NCI-H345 (cell line): ENCODE results near the gene ATP11A.
"Not testable (repeated sequence)": the region's sequence is repeated elsewhere in the genome, so short reads cannot be mapped to it uniquely, and the experiment has no call there.

Experiments
- DNase-seq: peaks from one replicate; lab custom pipeline; 2025; lab: John Stamatoyannopoulos, UW

Gene ATP11A

DNA sequence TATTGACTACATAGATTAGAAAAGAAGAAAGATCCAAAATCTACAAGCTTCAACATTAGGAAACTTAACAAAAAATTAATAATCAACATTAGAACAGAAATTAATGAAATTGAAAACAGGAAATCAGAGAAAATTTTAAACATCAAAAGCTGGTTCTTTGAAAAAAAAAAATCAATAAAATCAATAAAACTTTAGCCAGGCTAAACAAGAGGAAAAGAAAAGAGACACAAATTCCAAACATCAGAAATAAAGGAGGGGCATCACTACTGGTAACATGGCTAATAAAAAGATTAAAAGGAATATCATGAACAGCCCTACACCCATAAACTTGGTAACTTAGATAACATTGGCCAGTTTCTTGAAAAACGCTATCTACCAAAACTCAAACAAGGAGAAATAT is 110.2 kb downstream of the ATP11A start:
- no peak for DNase-seq

DNA sequence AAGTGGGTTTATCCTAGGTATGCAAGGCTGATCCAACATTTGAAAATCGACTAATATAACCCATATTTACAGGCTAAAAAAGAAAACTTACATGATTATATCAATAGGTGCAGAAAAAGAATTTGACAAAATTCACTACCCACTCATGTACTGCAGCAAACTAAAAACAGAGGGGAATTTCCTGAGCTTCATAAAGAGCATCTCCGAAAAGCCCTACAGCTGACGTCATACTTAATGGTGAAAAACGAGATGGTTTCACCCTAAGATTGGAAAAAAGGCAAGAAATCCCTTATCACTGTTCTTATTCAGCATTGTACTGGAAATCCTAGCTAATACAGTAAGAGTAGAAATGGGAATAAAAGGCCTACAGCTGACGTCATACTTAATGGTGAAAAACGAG is 111.0 kb downstream of the ATP11A start:
- DNase-seq: not testable (repeated sequence)

DNA sequence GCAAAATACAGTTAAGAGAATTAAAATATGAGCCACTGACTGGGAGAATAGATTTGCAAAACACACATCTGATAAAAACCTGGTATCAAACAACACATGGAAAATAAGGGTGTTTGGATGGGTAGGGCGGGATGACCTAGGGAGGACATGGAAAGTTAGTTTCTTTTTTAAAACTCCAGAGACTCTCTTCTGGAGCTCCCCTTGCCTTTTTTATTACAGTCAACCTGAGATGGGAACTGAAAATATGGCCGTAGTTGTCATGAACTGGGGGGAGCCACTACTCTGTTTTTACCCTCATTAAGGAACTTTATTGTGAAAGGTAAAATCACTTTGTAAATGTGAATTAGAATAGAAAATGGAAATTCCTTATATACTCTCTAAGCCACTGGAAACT is 113.0 kb downstream of the ATP11A start:
- no peak for DNase-seq

DNA sequence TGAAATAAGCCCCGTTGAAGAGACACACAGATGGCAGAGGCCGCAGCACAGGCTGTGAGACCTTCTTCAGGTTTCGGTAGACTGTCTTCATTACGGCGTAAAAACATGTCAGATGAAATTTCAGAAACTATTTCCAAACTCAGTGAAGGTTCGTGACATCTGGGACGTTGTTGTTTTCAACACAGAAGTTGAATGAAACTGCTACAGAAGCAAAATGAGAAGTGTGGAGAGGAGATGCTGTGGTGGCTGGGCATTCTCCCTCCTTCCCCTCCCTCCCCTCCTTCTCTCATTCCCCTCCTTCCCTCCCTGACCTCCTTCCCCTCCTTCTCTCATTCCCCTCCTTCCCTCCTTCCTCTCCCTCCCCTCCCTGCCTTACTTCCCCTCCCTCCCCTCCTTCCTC is 113.6 kb downstream of the ATP11A start:
- DNase-seq: no peak

DNA sequence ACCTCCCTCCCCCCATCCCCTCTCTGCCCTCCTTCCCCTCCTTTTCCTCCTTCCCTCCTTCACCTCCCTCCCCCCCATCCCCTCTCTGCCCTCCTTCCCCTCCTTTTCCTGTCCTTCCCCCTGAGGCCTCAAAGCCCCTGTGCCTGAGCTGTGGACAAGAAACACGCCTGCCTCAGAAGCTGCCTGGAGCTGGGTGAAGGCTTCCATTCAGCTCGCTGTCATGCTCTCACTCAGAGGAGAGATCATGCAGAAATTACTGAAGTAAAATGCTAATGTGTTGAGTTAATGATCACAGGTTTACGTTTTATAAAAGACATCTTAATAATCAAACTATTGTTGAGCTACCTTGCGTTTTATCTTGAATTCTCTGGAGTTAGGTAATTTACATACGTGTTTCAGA is 114.5 kb downstream of the ATP11A start:
- DNase-seq: no peak

DNA sequence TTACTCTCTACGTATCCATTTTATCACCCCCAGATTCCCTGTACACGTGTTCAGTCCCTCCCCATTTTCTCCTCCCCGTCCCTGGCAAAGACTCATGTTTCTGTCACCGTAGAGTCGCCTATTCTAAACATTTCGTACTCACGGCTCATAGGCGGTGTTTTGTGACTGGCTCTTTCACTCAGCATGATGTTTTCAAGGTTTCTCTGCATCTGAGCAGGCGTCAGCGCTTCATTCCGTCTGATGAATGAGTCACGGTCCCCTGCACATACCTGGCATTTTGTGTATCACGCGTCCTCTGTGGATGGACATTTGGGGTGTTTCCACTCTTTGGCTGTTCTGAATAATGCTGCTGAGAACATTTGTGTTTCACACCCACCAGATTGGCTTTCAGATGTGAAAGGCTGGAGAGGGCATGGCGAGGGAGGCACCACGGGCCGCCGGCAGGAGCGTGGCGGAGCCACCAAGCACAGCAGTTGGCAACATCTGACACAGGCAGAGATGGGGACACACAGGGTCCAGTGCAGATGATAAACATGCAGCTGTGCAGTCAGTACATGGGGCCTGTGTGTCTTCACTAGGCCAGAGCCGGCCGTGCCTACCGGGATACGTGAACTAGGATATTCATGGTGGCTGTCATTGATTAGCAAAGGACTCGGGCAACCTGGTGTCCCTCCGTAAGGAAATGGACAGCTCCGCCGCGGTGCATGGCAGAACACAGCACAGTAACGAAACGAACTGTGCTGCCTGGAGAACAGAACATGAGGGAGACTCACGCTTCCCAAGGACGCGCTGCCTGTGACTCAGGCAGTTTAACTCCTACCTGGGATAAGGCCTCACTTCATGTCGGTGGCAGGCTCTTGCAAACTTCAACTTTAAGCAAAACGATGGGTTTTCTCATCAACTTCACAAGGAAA is 117.2 kb downstream of the ATP11A start:
- DNase-seq: no peak

DNA sequence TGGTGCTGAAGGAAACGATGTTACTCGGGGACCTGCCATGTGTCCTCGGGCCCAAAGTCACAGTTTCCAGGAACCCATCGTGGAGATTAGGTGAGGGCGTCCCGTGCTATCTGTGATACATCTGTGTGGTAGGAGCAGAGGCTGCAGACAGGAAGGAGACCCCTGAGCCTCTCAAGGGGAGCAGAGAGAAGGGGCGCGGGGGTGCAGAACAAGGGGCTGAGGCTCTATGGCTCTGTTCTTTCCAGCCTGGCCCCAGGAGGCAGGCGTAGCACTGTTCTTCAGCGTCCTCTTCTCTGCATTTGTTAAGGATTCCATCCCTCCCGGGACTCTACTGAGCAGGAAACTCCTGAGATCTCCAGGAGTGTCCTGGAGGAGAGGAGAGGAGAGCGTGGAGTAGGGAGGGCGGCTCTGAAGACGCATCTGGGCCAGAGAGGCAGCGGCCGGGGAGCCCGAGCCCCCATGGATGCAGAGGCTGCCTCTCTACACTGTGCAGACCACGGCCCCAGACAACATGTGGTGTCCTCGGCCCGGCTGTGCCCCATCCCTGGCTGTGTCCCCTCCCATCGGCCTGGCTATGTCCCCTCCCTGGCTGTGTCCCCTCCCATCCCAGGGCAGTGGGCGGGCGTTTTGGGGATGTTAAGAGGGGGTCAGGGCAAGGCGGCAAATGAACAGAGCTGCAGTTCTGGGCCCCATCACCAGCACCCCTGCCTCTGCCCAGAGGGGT is 118.0 kb downstream of the ATP11A start:
- DNase-seq: no peak

DNA sequence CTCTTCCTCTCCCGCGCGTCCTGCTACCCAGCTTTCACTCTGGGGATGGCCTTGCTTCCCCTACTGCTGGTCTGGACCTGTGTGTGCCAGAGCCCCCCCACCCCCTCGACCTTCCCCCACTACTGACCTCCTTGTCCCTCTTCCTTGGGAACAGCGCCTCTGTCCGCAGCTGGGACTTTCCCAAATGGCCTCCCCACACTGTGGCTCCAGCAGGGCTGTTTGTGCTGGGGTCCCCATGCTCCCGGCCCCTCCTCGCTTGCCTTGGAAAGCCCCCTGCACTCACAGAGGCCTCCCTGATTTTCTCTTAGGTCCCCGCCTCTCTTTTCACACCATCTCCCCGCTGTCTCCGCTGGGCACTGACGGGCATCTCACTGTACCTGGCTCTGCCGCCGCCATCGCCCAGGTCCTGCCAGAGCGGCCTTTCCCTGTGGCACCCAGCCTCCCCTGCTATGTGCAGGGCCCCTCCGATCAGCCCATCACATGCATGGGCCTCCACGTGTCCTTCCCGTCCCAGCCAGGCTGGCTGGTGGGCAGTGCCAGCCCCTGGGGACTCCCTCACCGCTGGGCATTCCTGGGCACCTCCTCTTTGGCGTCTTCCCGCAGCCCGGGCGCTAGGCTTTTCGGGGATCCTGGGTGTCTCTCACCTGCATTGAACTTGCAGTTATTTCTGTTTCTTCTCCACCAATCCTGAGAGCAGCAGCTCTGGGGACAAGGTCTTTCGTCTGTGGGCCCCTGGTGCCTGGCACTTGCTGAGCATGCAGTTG is 118.7 kb downstream of the ATP11A start:
- no peak for DNase-seq

DNA sequence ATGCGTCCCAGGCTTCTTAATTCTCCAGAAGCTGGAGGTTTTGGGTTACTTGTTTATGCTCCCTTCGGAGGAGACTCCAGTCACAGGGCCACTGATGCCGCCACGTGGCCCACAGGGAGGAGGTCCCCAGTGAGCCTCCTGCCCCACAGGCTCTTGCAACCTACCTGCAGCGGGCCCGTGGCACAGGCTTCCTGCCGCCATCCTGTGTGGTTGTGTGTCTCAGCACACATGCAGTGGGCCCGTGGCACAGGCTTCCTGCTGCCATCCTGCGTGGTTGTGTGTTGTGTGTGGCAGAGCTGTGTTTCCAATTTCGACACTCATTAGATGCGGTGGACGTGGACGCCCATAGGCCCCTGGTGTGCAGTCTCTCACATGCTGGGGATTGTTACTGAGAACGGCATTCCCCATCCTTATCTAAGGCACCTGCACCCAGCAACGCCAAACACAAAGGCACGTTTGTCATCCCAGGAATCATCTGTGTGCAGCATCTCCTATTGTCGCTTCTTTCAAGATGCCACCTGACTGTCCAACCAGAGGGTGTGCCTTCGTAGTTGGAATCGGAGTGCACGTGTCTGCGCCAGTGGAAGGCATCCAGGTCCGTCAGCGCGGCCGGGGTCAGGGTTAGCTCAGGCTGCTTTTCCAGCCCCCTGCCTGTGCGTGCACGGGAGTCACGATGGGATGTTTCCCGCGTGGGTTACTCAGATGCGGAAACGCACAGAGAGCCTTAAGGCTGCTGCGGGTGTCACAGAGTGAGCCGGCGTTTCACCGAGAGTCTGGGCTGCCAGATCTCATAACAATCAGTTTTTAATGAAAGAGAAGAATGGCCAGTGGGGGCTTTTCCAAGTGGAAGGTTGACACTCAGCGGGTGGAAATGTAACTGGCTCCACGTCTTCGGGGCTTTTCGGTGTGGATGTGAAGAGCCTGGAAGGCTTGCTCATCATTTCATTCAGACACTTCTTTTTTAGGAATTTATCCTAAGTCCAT is 119.8 kb downstream of the ATP11A start:
- no peak for DNase-seq

DNA sequence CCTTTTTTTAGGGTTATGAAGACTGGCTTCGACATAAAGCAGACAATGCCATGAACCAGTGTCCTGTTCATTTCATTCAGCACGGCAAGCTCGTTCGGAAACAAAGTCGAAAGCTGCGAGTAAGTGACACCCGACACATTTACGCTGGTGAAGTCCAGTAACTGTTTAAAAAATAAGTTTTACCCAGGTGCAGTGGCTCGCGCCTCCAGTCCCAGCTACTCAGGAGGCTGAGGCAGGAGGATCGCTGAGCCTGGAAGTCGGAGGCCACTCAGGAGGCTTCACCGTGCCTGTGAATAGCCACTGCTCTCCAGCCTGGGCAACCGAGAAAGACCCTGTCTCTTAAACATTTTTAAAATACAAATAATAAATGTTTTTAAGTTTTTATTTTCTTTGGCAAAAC is 120.8 kb downstream of the ATP11A start:
- no peak for DNase-seq

DNA sequence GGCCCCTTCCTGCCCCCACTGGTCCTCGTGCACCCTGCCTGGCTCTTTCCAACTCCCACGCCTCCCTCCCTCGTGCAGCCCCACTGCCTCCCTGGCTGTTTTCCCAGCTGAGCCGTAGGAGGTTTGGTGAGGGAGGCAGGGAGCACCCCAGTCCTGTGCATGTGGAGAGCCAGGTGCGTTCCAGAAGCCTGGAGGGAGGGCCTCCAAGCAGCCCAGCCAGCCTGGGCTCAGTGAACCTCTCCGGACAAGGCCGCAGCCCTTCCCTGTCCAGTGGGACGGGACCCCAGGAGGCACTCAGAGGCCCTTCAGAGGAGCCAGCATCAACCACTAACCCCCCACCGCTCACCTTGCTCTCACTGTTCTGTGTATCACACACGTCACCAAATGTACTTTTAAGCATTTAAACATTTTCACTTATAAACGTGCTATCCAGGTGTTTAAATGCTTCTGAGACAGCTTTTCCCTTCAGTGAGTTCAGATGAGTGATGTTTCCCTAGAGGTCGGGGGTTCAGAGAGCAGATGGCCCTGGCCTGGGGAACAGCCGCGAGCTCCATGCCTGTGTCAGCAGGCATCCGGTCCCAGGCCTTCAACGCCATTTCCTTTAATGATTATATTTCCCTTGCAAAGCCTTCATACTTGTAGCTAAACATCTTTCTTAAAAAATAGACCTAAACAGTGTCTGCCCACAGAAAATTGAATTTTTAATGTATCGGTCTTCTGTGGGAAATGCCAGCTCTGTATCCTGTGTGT is 122.6 kb downstream of the ATP11A start:
- DNase-seq: no peak

DNA sequence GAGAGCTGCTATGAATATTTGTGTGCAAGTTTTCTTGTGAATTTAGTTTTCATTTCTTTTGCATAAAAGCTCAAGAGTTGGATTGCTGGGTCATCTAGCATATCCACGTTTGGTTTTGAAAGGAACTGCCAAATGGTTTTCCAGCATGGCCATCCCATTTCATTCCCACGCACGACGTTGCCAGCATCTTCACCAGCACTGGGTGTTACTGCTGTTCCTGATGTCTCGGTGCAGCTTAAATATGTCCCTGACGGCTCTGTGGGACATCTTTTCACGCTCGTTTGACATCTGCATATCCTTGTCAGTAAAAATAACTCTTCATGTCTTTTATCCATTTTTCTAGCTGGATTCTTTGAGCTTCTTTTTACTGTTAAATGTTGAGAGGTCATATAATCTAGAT is 123.7 kb downstream of the ATP11A start:
- DNase-seq: no peak

DNA sequence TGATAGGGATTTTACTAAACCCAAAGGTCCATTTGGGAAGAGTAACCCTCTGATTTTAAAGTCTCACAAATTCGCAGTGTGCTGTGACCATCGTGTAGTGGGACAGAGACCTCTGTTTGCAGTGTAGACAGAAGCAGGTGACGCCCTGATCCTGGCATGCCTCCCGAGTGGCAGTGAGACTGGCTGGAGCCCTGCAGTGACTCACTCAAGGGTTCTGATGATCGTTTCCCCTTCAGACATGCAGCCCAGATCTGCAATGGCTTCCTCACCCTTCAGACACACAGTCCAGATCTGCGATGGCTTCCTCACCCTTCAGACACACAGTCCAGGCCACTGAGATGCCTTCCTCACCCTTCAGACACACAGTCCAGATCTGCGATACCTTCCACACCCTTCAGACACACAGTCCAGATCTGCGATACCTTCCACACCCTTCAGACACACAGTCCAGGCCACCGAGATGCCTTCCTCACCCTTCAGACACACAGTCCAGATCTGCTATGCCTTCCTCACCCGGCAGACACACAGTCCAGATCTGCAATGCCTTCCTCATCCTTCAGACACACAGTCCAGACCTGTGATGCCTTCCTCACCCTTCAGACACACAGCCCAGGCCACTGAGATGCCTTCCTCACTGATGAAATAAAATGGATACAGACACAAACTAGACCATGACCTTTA is 125.2 kb downstream of the ATP11A start:
- no peak for DNase-seq

DNA sequence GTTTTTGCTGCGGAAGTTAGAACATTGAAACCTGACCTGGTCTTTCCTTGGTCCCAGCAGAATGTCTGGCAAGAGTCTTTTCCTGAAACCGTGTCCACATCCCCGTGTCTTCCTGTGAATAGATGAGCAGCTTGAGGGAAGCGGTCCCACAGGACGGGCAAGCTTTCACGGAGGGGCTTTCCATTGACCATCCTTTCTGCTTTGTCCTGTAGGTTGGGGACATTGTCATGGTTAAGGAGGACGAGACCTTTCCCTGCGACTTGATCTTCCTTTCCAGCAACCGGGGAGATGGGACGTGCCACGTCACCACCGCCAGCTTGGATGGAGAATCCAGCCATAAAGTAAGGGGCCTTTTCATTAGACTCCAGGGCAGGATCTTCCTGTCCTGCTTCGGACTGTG is 126.0 kb downstream of the ATP11A start:
- no peak for DNase-seq

DNA sequence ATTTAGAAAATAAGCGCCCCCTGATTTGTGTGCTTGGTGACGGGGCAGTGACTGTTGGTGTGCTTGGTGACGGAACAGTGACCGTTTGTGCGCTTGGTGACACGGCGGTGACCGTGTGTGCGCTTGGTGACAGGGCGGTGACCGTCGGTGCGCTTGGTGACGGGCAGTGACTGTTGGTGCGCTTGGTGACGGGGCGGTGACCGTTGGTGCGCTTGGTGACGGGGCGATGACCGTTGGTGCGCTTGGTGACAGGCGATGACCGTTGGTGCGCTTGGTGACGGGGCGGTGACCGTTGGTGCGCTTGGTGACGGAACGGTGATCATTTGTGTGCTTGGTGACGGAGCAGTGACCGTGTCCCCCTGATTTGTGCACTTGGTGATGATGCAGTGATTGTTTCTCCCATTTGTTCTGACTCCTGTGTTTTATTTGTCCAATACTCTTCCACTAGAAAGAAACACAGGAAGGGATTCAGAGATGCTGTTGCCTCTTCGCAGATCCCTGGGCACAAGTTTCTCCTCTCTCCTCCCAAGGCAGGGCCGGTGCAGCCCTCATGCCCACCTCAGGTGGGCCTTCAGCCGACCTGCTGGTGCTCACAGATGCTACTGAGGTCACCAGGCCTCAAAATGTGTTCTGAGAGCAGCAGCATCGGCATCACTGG is 128.3 kb downstream of the ATP11A start:
- no peak for DNase-seq

DNA sequence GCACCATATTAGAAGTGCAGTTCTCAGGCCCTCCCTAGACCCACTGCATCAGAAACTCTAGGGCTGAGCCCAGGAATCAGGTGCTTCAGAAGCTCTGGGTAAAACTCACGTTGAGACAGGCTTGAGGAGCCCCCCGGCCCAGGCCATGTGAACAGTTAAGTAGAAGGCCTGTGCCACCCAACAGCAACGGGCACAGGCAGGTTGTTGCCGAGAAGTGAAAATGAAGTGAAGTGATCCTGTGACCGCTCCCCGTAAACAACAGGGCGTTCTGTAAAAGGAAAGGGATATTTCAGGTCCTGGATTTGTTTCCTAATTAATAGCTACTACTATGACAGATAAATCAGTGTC is 128.8 kb downstream of the ATP11A start:
- no peak for DNase-seq

DNA sequence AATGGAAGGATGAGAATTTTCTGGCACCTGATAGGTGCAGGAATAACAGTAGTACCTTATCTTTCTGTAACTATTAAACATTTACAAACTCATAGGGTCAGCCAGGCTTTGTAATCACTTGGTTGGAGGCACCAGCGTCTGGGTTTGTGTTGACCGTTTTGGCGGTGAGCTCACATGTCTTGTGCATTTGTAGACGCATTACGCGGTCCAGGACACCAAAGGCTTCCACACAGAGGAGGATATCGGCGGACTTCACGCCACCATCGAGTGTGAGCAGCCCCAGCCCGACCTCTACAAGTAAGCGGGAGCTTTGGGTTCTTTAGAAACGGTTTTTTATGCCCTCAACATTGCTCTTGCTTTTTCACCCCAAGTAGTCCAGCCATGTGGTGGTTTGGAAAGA is 129.3 kb downstream of the ATP11A start:
- no peak for DNase-seq

DNA sequence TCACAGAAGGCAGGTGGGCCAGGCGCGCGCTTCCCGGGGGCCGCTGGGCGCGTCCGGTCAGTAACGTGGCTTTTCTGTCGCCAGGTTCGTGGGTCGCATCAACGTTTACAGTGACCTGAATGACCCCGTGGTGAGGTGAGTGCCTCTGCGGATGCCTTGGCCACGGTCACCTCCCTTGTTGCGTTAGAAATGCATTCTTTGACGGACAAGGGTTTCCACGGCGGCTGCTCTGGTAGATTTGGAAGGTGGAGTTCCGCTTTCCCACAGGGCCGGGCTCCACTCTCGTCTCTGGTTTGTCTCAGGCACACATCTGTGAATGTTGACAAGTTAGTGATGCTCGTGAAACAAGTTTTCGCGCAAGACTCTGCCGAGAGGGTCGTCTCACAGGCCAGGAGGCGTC is 130.0 kb downstream of the ATP11A start:
- no peak for DNase-seq

DNA sequence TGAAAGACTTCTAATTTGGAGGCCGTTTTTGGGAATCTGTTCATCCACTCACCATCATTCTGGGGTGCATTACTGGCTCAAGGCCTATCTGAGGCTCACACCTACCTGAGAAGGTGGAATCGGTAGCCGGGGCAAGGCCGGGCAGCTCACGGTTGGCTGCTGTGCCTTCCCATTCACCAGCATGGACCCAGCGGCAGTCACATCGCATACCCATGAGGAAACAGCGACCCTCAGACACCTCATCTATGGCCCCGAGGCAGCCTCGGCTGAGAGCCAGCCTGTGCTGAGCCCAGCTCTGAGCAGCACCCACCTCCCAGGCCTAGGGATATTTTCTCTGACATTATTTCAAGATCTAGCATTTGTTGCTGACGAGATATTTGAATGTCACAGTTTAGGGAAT is 130.5 kb downstream of the ATP11A start:
- no peak for DNase-seq
